ENCODE measurements around the gene TCEAL4. TPM values are rescaled to one million over a fixed set of nuclear protein-coding genes. Genes with fewer than 3 reads are reported as not detected.

Gene TCEAL4
- total RNA-seq (2016; rRNA removed; fragmentation: Illumina TruSeq; extraction: Trizol) (31.0 and 36.1 TPM in 2 replicates), polyA plus RNA-seq (2011; rRNA removed) (12.6 and 13.3 TPM in 2 replicates), polyA minus RNA-seq (2011; rRNA and poly(A)+ RNA removed; ENCODE audit: low replicate concordance) (3.5 and 13.0 TPM in 2 replicates), Bru-seq, nascent RNA (percentile 60 among the genes with signal in this experiment), BruChase-seq, experiment 1, labeled RNA remaining after a 6-hour chase (percentile 77 among the genes with signal in this experiment), BruChase-seq, experiment 2, labeled RNA remaining after a 2-hour chase (percentile 67 among the genes with signal in this experiment)
- total RNA-seq (2016; cell fraction: cytosol; rRNA removed; fragmentation: Illumina TruSeq; extraction: Trizol; ENCODE audit: low read depth), result 13.0 and 14.9 TPM in 2 replicates
- 31.3 and 40.7 TPM in 2 replicates for total RNA-seq (2016; cell fraction: insoluble cytoplasmic fraction; rRNA removed; fragmentation: Illumina TruSeq; extraction: Trizol)
- total RNA-seq (2016; cell fraction: membrane; rRNA removed; fragmentation: Illumina TruSeq; extraction: Trizol), result 13.2 and 13.9 TPM in 2 replicates
- 14.6 TPM in 2 replicates for total RNA-seq (2016; cell fraction: nucleus; rRNA removed; fragmentation: Illumina TruSeq; extraction: Trizol)
- polyA plus RNA-seq (2011; cell fraction: cytosol; rRNA removed), result 6.5 and 10.6 TPM in 2 replicates
- polyA plus RNA-seq (2011; cell fraction: nucleus; rRNA removed), result 8.1 and 10.6 TPM in 2 replicates
- 36.2 and 51.2 TPM in 2 replicates for polyA plus RNA-seq (2012)
- polyA plus RNA-seq (2016; cell fraction: cytosol; fragmentation: Illumina TruSeq; extraction: Trizol; ENCODE audit: low read depth), result 10.2 and 12.2 TPM in 2 replicates
- polyA plus RNA-seq (2016; cell fraction: insoluble cytoplasmic fraction; fragmentation: Illumina TruSeq; extraction: Trizol; ENCODE audit: low read depth), result 66.3 and 74.1 TPM in 2 replicates
- 12.4 and 16.1 TPM in 2 replicates for polyA plus RNA-seq (2016; cell fraction: membrane; fragmentation: Illumina TruSeq; extraction: Trizol; ENCODE audit: low read depth)
- polyA plus RNA-seq (2016; cell fraction: nucleus; fragmentation: Illumina TruSeq; extraction: Trizol; ENCODE audit: insufficient read depth, low read depth), result 43.6 and 49.8 TPM in 2 replicates
- polyA minus RNA-seq (2011; cell fraction: cytosol; rRNA and poly(A)+ RNA removed), result 5.4 and 6.7 TPM in 2 replicates
- polyA minus RNA-seq (2011; cell fraction: nucleus; rRNA and poly(A)+ RNA removed), result 7.1 and 8.2 TPM in 2 replicates
- long read RNA-seq, experiment 1, transcript TCEAL4-208 (3 exons, 1,273 nt), result major isoform, 29 of 44 reads
- long read RNA-seq, experiment 1, transcript TCEAL4-212 (3 exons, 1,008 nt), result minor isoform, 9 of 44 reads
- long read RNA-seq, experiment 1, partial matches to known transcripts, result 0 of 44 reads
- long read RNA-seq, experiment 1, other reads (novel, unspliced or antisense), result 4 of 44 reads
- long read RNA-seq, experiment 2, transcript TCEAL4-208 (3 exons, 1,273 nt), result major isoform, 17 of 95 reads
- long read RNA-seq, experiment 2, transcript TCEAL4-210 (2 exons, 401 nt), result minor isoform, 5 of 95 reads
- long read RNA-seq, experiment 2, partial matches to known transcripts, result 58 of 95 reads
- long read RNA-seq, experiment 2, other reads (novel, unspliced or antisense), result 11 of 95 reads

DNA sequence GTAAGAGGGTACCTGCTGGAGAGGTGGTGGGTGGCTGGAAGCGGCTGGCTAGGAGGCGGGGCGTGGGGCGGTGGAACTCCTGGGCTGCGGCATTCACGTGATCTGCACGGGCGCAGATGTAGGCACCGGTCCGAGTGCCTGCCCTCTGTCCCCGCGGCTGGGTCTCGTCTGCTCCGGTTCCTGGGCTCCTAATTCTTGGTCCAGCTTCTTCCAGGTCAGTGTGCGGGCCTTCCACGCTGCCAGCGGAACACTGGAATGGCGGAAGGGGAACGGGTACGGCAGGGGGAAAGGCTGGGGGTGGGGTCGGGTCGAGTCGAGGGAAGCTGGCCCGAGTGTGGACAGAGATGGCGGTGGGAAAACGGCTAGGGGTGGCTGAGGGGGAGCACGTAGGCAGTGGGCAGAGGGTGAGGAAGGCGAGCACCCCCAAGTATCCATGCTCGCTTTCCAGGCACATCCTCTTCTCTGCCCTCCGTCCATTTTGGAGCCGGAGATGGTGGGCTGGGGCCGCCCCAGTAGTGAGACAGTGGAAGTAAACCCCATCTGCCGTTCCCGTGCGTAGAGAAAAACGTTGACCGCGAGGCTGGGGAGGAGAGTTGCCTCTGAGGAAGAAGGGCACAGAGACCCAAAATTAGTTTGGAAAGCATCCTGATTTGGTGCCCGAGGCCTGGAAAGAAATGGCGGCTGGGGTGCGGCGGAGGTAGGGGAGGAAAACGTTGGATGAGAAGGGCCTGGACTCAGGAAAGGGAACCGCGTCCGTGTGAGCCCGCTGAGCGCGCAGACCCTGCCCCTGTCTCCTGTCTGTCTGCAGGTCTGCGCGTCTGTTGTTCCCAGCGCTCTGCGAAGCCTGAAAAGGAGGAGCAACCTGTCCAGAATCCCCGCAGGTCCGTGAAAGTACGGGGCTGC, at the start of gene TCEAL4:
Gene TCEAL4 (plus strand): TSS at position 105 of the 903 bp plus-strand sequence. CDS start 1,161 bp downstream, outside the sequence.
- FAIRE-seq (no peak), DNase-seq (ENCODE audit: low spot score) (no peak), ATAC-seq (peak; percentile 96)
- H3K27me3 ChIP-seq (ENCODE audit: control insufficient read depth in 1 of 2, insufficient read depth in 2 of 2, low read length in 2 of 2), result no peaks in the 10 kb centered on the region
- intact Hi-C loops (cut with micrococcal nuclease; ENCODE audit: unreplicated experiment) (loop anchor here (5.0 kb wide), 1 partner anchor 102 kb away; the partner anchor contains the start of gene MORF4L2), in situ Hi-C loops (cut with HindIII; ENCODE audit: extremely low pct_ligation_motif_present, low pct_unique_long_range_greater_than_20kb) (no loop called here)
- POLR2A ChIA-PET, result no interaction called here
- H3K4me2 ChIP-seq (ENCODE audit: low read depth, low read length), result peak within 1 kb of the TSS; percentile 73
- CTCF ChIA-PET (ENCODE audit: low intra/inter-chr PET ratio, low total read pairs), result no interaction called here
- H4K20me1 ChIP-seq (ENCODE audit: insufficient read depth, low read length), result no peaks in the 10 kb centered on the region
- peak within 1 kb of the TSS; percentile 69 for H3K9ac ChIP-seq (ENCODE audit: insufficient read depth, low read depth, low read length)
- peak within 1 kb of the TSS; percentile 64 to 85 (median 81) for H3K4me3 ChIP-seq (replicated peaks in 1 of 3; ENCODE audit: insufficient read depth in 1 of 3, low read depth in 2 of 3, low read length in 3 of 3)
- H3K4me1 ChIP-seq (ENCODE audit: insufficient read depth, low read length), result 0 out of 2 replicates have a peak, but pooled peaks cover 7% of the 10 kb centered on the region
- no peak within 1 kb of the TSS for H2AFZ ChIP-seq (ENCODE audit: low read length)
- no TSS peak for BruUV-seq (replicated peaks)
- WGBS (ENCODE audit: low lambda C conversion rate), result 5% methylated on average over 11 of the region's 56 CpGs
- peak within 1 kb of the TSS; percentile 43 for H3K27ac ChIP-seq (ENCODE audit: extremely low read length, insufficient read depth, low read length)
- no peaks in the 10 kb centered on the region for H3K36me3 ChIP-seq (replicated peaks in 1 of 2; ENCODE audit: control insufficient read depth in 1 of 2, insufficient read depth in 2 of 2, low read length in 2 of 2)
- no peaks in the 10 kb centered on the region for H3K9me3 ChIP-seq (ENCODE audit: low read length)
- H3K79me2 ChIP-seq (ENCODE audit: insufficient read depth, low read length), result peaks cover 3% of the 10 kb centered on the region
- TF ChIP-seq DMAP1 (CRISPR knock-in tag; IDR thresholded peaks at IDR 0.05) (0 out of 2 replicates have a peak, but pooled peaks have one; percentile 14), ATF7 (IDR thresholded peaks at IDR 0.05) (no peak), ATF7 (CRISPR knock-in tag; IDR thresholded peaks at IDR 0.05) (no peak), ZFY (CRISPR knock-in tag; IDR thresholded peaks at IDR 0.05) (peak; percentile 54), LCORL (IDR thresholded peaks at IDR 0.05) (no peak), LCORL (CRISPR knock-in tag; IDR thresholded peaks at IDR 0.05) (no peak), MYNN (CRISPR knock-in tag; IDR thresholded peaks at IDR 0.05; ENCODE audit: low read depth) (no peak), YY1 (IDR thresholded peaks at IDR 0.05; ENCODE audit: insufficient read depth, insufficient replicate concordance, low read depth, low read length) (peak; percentile 24), ZFAT (CRISPR knock-in tag; conservative IDR thresholded peaks at IDR 0.05) (no peak), ZNF446 (CRISPR knock-in tag; IDR thresholded peaks at IDR 0.05) (no peak), TP53 (CRISPR knock-in tag; conservative IDR thresholded peaks at IDR 0.05) (no peak), MYC (CRISPR knock-in tag; IDR thresholded peaks at IDR 0.05; ENCODE audit: borderline replicate concordance) (peak; percentile 25; the same call in 1 of the 2 replicates), FOSL2 (CRISPR knock-in tag; IDR thresholded peaks at IDR 0.05) (no peak), ESRRA (CRISPR knock-in tag; IDR thresholded peaks at IDR 0.05; ENCODE audit: low read depth) (no peak), MLLT10 (CRISPR knock-in tag; IDR thresholded peaks at IDR 0.05) (no peak), ZBTB7B (CRISPR knock-in tag; IDR thresholded peaks at IDR 0.05) (no peak), ZNF282 (IDR thresholded peaks at IDR 0.05; ENCODE audit: partially characterized antibody) (no peak), HOXD1 (CRISPR knock-in tag; IDR thresholded peaks at IDR 0.05) (no peak), ZNF530 (CRISPR knock-in tag; IDR thresholded peaks at IDR 0.05; ENCODE audit: low read depth) (no peak)
- TF ChIP-seq, protein P1, sequence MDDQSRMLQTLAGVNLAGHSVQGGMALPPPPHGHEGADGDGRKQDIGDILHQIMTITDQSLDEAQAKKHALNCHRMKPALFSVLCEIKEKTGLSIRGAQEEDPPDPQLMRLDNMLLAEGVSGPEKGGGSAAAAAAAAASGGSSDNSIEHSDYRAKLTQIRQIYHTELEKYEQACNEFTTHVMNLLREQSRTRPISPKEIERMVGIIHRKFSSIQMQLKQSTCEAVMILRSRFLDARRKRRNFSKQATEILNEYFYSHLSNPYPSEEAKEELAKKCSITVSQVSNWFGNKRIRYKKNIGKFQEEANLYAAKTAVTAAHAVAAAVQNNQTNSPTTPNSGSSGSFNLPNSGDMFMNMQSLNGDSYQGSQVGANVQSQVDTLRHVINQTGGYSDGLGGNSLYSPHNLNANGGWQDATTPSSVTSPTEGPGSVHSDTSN (CRISPR knock-in tag; IDR thresholded peaks at IDR 0.05; ENCODE audit: borderline replicate concordance), result no peak

Measured in HepG2 (cell line).